HG03139 (cell line): ENCODE results near the gene INSM1.
A peak's percentile ranks its signal among the peaks of the same experiment; 100 is the strongest.
"Not testable (repeated sequence)": the region's sequence is repeated elsewhere in the genome, so short reads cannot be mapped to it uniquely, and the experiment has no call there.

Experiments
- ATAC-seq: cut with Tn5 transposase; IDR thresholded peaks from one replicate; pipeline ENCODE4 v1.9.1; 2021; ENCODE audit not compliant: unreplicated experiment

The INSM1 gene

DNA sequence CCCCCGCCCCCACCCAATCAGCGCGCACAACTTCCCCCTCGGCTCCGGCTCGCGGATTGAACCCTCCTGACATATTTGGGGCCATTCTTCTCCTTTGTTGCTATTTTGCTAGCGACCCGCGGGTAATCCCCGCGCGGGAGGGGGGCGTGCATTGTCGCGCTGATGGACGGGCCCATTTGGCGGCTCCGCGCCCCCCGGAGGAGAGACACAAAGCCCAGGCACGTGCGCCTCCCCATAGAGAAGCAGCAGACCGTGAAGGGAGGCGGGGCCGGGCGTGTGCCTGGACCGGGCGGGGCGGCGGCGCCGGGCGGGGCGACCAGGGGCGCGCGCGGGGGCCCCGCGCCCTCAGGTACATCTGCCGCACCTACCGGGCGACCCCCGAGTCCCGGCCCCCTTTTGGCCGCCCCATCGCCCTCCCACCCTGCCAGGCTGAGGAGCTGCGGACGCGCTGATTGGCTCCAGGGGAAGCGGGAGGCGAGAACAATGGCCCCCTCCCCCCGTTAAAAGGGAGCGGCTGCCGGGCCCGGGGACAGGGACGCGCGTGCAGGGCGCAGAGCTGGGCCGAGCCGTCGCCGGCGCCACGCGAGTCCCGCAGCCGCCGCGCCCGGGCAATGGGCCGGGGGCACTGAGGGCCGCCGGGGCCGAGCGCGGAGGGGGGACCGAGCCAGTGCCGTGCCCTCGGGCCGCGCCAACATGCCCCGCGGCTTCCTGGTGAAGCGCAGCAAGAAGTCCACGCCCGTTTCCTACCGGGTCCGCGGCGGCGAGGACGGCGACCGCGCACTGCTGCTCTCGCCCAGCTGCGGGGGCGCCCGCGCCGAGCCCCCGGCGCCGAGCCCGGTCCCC, at the start of gene INSM1:
Gene INSM1, plus strand, starts transcription at position 530 of the 843 bp plus-strand sequence. Its CDS starts 164 bp downstream, at position 694.
- no peak for ATAC-seq

- ATAC-seq: no peak
These were observed 49.3 kb upstream of the INSM1 start for GRCh38 chr20:20318365-20319161.

DNA sequence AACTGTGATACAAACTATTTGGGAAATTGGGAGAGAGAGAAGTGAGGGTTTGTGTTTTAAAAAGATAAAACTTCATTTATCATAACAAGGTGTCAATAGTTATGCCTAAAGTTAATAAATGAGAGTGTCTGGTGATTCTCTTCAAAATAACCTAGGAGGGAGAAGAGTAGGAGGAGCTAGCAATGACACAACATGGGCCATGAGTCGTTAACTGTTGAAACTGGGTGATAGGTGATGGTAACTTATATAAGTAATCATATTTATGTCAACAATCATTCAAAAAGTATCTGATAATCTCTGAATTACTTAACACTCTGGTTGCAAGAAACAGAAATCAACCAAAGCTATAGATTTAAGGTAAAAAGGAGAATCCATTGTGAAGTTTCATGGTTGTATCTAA, 46.8 kb upstream of the INSM1 start:
- no peak for ATAC-seq

DNA sequence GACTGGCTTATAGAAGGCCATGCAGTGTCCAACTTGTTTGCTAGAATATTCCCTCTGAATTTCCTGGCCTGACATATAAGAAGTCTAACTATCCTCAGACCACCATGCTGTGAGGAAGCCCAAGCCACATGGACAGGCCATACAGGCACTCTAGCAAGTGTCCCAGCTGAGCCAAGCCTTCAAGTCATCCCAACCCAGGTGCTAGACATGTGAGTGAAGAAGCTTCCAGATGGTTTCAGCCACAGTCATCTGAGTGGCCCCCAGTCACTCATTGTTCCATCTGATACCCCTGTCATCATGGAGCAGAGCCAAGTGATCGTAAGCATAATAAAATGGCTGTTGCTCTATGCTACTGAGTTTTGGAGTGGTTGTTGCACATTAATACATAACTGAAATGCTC, 46.0 kb upstream of the INSM1 start:
- ATAC-seq: no peak

- ATAC-seq: no peak
These were observed 45.0 kb upstream of the INSM1 start for GRCh38 chr20:20322912-20323311.

GRCh38 chr20:20327746-20328145, 40.2 kb upstream of the INSM1 start:
- no peak for ATAC-seq

DNA sequence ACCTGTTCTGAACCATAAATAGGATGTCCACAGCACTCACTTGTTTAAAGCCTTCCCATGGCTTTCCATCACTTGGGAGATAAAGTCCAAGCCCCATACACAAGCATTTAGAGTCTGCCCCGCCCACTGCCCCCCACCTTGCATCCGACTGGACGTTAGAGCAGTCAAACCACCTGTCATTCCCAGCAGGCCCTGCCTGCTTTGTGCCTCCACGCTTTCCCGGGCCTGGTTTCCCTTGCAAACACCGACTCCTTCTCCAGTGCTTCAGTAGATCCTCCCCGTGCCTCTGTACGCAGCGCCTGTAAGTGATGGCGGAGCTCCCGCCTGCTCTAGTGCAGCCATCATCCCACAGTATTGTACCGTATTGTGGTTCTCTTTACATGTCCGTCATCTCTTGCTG, 38.3 kb upstream of the INSM1 start:
- no peak for ATAC-seq

GRCh38 chr20:20331156-20331555, 36.7 kb upstream of the INSM1 start:
- no peak for ATAC-seq

- no peak for ATAC-seq
These were observed 36.1 kb upstream of the INSM1 start for GRCh38 chr20:20331817-20332216.

GRCh38 chr20:20333866-20334265, 34.0 kb upstream of the INSM1 start:
- ATAC-seq: no peak

DNA sequence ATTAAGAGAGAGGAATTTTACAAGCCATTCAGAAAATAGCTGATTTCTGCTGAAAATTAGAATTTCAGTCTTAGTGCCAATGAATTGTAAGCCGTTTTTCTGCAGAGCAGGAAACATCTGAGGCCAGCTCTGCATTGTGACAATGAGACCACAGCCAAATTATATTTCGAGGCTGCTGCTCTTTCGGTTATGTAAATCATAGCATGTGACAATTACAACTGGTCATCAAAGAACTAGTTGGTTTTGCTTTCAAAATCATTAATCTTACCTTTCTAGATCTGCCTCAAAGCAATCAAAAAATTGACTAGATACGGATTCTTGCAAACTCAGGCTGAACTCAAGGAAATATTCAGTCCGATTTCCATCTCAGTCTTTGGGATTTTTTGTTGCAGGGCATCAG, 33.4 kb upstream of the INSM1 start:
- peak; percentile 93 for ATAC-seq

GRCh38 chr20:20338133-20338730, 29.7 kb upstream of the INSM1 start:
- ATAC-seq: no peak

- no peak for ATAC-seq
These were observed 27.5 kb upstream of the INSM1 start for GRCh38 chr20:20340443-20340842.

- ATAC-seq: no peak
These were observed 26.5 kb upstream of the INSM1 start for GRCh38 chr20:20341371-20341770.

DNA sequence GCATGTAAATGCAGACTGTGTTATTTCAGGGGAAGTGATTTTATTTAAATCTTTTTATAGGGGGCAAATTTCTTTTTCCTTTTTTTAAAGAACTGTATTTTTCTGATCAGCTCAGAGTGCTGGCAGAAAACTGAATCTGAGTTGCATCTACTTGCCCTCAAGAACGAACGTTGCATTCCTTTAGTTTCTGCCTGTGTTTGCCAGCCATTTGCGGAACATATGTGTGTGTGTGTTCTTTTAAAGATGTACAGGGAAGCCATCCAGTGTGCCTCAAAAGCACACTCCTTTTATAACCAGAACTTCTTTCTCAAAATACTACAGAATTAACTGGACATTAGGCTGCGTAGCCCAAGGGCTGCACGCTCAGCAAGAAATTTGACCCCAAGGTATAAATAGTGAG, 25.8 kb upstream of the INSM1 start:
- no peak for ATAC-seq

DNA sequence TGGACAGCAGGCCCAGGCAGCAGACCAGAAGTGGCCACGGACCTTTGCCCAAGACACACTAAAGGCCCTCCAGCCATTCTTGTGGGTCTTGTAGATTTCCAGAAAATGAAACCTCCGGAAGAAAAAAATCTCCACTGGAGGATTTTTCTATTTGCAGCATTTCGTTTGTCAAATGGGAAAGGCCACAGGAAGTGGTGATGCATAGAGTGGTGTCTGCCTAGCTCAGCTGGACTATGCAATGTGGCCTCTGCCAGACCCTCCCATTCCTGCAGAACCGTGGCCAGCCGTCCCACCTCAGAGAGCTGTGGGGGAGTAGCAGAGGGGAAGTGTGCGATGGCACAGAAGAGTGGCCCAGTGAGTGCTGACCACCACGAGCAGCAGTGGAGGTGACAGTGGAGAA, 24.0 kb upstream of the INSM1 start:
- ATAC-seq: no peak

GRCh38 chr20:20344476-20344875, 23.4 kb upstream of the INSM1 start:
- no peak for ATAC-seq

DNA sequence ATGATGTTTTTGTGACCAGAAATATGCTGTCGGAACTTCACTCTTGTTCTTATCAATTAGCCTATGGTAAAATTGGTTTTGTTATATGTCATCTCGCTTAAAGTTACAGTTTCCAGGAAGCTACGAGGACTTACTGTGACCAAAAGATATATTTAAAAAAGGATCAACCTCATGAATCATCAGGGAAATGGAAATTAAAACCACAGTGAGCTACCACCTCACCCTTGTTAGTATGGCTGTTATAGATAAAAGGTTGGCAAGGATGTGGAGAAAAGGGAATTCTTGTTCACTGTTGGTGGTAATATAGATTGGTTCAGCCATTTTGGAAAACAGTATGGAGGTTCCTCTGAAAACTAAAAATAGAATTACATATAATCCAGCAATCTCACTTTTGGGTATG, 14.3 kb upstream of the INSM1 start:
- no peak for ATAC-seq

- not testable (repeated sequence) for ATAC-seq
These were observed 12.4 kb upstream of the INSM1 start for GRCh38 chr20:20355503-20355902.

- ATAC-seq: no peak
These were observed 9.1 kb upstream of the INSM1 start for GRCh38 chr20:20358801-20359200.

DNA sequence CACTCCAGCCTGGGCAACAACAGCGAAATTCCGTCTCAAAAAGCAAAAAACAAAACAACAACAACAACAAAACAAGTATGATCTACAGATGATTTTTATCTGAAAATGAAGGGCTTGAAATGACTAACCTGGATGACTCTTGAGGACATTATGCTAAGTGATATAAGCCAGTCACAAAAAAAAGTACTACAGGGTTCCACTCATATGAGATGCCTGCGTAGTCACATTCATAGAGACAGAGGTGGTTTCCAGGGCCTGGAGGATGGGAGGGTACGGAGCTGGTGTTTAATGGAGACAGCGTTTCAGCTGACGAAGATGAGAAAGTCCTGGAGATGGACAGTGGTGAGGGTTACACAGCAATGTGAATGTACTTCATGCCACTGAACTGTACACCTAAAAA, 8.3 kb upstream of the INSM1 start:
- ATAC-seq: no peak

DNA sequence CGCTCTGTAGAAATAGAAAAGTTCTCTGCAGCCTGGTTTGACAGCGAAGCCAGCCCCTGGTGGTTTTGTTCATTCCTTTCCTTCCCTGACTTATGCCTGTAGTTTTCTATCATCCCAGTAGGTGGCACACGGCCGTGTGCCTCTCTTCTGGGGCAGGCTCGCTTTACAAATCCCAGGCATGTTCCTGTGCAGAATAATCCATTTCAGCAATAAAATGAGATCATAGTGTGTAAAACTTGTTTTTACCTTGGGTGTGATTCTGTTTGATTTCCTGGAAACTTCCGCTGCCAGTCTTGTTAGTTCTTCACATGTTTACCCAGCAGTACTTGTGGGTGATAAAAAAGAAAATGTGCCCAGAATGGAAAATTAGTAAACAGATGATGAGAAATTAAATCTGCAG, 7.4 kb upstream of the INSM1 start:
- ATAC-seq: no peak
